Heart left ventricle (tissue), 16 donors: ENCODE data around the gene AP3B2. TPM values are rescaled to one million over a fixed set of nuclear protein-coding genes. Genes with fewer than 3 reads are reported as not detected.

ENCODE experiments used
- ATAC-seq, 4 donors: fragments of 200-7000 bp; cut with Tn5 transposase; one replicate each; pipeline ENCODE4 v1.9.1; 2020 to 2022; ENCODE audit warnings: moderate library complexity in 4 of 4, mild to moderate bottlenecking in 3 of 4, moderate number of reproducible peaks in 1 of 4
- DNase-seq, 5 donors: peaks; one replicate each; pipeline ENCODE4 v3.0.0-alpha.2; 2020
- H3K27ac ChIP-seq, 12 donors: fragments of 200-600 bp; sonication (generic) in 4 of 12; one replicate each; pipeline versions ENCODE4 v1.5.0 to v1.8.0; 2016 to 2022; ENCODE audit warnings: mild to moderate bottlenecking in 2 of 12
- H3K27me3 ChIP-seq, 9 donors: fragments of 200-600 bp; sonication (generic) in 2 of 9; one replicate each; pipeline versions ENCODE4 v1.5.1 to v1.8.0; 2016 to 2022; ENCODE audit warnings: mild to moderate bottlenecking in 3 of 9
- H3K36me3 ChIP-seq, 9 donors: fragments of 200-600 bp; sonication (generic) in 2 of 9; one replicate each; pipeline versions ENCODE4 v1.5.0 to v1.8.0; 2018 to 2022; ENCODE audit warnings: mild to moderate bottlenecking in 2 of 9
- H3K4me1 ChIP-seq, 12 donors: fragments of 200-600 bp; sonication (generic) in 4 of 12; one replicate each; pipeline versions ENCODE4 v1.5.0 to v1.8.0; 2016 to 2022; ENCODE audit warnings: mild to moderate bottlenecking in 3 of 12
- H3K4me3 ChIP-seq, 12 donors: fragments of 200-600 bp; sonication (generic) in 4 of 12; one replicate each; pipeline versions ENCODE4 v1.5.0 to v1.8.0; 2017 to 2022; ENCODE audit warnings: mild to moderate bottlenecking in 9 of 12, moderate library complexity in 4 of 12
- H3K9me3 ChIP-seq, 12 donors: fragments of 200-600 bp; sonication (generic) in 4 of 12; one replicate each; pipeline versions ENCODE4 v1.5.0 to v1.8.0; 2016 to 2022; ENCODE audit warnings: mild to moderate bottlenecking in 1 of 12
- CTCF ChIP-seq, 12 donors: fragments of 200-600 bp; sonication (generic) in 4 of 12; IDR thresholded peaks; one replicate each; pipeline versions ENCODE4 v1.5.0 to v1.8.0; 2018 to 2022; ENCODE audit warnings: antibody characterized with exemption in 12 of 12, mild to moderate bottlenecking in 5 of 12
- POLR2A ChIP-seq, 2 donors: fragments of 450-650 bp; IDR thresholded peaks; one replicate each; pipeline ENCODE4 v1.6.1; 2017; ENCODE audit warnings: antibody characterized with exemption in 2 of 2, mild to moderate bottlenecking in 2 of 2, moderate library complexity in 2 of 2
- WGBS, 4 donors: extraction: QIAGEN DNeasy Blood & Tissue Kit in 2 of 4; methylation state at CpG; one replicate each; pipeline versions ENCODE4 v1.1.5 to v1.1.7; 2013 to 2018; 5-methylcytosine and 5-hydroxymethylcytosine counted together
- intact Hi-C, 10 donors: fragments of 100-400 bp; cut with DNase I; formaldehyde crosslinking; loops; one replicate each; pipeline versions ENCODE4 v1.11.1 to v1.14.2; 2022
- polyA plus RNA-seq, 2 donors: library from polyadenylated mRNA; stranded (reverse); fragments of 200-250 nt; gene quantifications; one replicate each; pipeline ENCODE4 v1.2.3, GENCODE V29; 2013
- total RNA-seq, 9 donors: library from RNA; depleted of rRNA in 2 of 9; stranded (reverse); fragments of >200 nt in 2 of 9; fragmentation: NEBNext Ultra II Directional in 3 of 9; extraction: Animal tissue kit (Norgen Biotek cat#: 25700) in 3 of 9; gene quantifications; one replicate each; pipeline versions ENCODE4 v1.1.0 to v1.2.4, GENCODE V29; 2016 to 2023
- donor health status: ischemic (EF 13 %, LVEDD 7.1; RV severe dilation, severe dysfunction).
- donor health status: healthy with polysubstance abuse.
- donor health status: DM: no; HTN: yes; CAD: no.
- donor health status: DM: no; HTN: no; CAD: no.
- donor health status: ischemic (EF 25% LVEDD 6.9; RV normal size, moderate dysfunction).
- donor health status: ischemic (EF 25% LVEDD 5.7; RV mildly dilated, moderate dysfunction).
- donor health status: healthy.
- donor health status: DM: yes; HTN: yes; CAD: no.
- donor health status: ischemic (EF 35%, LVEDD 5.7; RV mildly dilated, moderate dysfunction).
- donor health status: nonischemic (EF 11% LVEDD 7.7; RV severe dilation, severe dysfunction).
- donor health status: DM: yes; HTN: yes; CAD: no.
- donor health status: PGD.
- donor health status: ischemic (EF 29% LVEDD 5.4; RV normal size, mild dysfunction).
- donor health status: nonischemic (EF 23%, LVEDD 6.1; RV moderate dilation, normal function).

AP3B2 gene
- total and polyA plus RNA-seq, 11 donors = 0.06 to 5.2 (median 0.41) TPM; not detected in 3

DNA sequence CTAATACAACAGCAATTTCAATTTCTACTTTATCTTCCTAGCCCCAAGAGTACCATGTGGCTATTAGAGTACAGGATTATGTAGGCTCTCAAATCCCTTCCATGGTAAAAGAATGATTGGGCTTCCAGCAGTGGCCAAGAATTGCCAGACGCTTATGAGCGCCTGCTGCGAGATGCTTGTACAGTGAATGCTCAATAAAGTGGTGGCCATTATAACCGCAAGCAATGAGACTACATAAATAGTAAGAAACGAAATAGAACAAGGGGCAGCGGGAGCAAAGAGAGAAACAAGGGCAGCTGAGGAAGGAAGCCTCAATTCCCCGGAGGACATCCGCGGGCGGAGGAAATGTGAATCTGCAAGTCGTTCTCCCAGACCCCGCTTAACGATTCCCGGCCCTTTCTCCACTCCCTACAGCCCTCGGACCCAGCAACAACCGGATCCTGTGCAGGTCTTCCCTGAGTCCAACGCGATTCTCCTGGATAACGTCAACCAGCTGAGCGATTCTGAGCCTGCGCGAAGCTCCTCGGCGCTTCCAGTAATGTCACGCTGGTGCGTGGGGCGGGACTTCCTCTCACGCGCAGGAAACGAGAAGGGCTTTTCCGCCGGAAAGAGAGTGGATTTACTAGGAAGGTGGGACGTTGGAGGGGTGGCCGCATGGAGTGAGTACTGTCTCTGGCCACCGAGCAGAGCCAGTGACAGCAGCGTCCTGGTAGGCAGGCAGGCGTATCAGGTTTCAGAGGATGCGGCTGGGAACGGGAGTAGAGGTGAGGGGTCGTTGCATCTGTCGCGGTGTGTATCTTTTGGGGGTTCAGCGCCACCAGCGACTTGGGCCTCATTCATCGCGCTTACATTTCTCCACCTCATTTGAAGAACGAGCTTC lies 40.5 kb upstream of the AP3B2 start:
- H3K27ac ChIP-seq = peak overlapping the region; percentile 27 to 95 (median 90)
- H3K27me3 ChIP-seq = no peaks in the 10 kb centered on the region
- peaks cover 0 to 36% (median 17%) of the 10 kb centered on the region in 12 donors for H3K4me1 ChIP-seq
- peak; percentile 91 to 95 (median 93) for DNase-seq
- H3K4me3 ChIP-seq = peak overlapping the region; percentile 25 to 95 (median 77)
- TF ChIP-seq POLR2A (IDR thresholded peaks at IDR 0.05) (peak in 1 of 2 donors; percentile 82), CTCF (IDR thresholded peaks at IDR 0.05) (no peak)
- no peaks in the 10 kb centered on the region for H3K9me3 ChIP-seq
- ATAC-seq = peak; percentile 97 to 99 (median 99)
- H3K36me3 ChIP-seq = peaks cover 0 to 30% (median 22%) of the 10 kb centered on the region in 9 donors
- intact Hi-C loops = loop anchor here in 6 of 10 donors (2.0 to 10.0 kb wide), 5 partner anchors 55 to 235 kb away; partner anchors contain the start of genes FSD2 (in 5 of the 6), WHAMM (in 5 of the 6), RPS17 (in 2 of the 6) and RAMAC (in 1 of the 6)
- 0 to 1% (median 0%) methylated on average over 43 to 47 of the region's 47 CpGs for WGBS, 4 donors

- H3K4me1 ChIP-seq = peaks cover 0 to 31% (median 17%) of the 10 kb centered on the region in 12 donors
- no peak for ATAC-seq
- TF ChIP-seq CTCF (IDR thresholded peaks at IDR 0.05) (no peak), POLR2A (IDR thresholded peaks at IDR 0.05) (no peak)
- H3K9me3 ChIP-seq = no peaks in the 10 kb centered on the region
- peaks cover 0 to 12% (median 9%) of the 10 kb centered on the region in 9 donors for H3K36me3 ChIP-seq
- H3K4me3 ChIP-seq = no peak overlapping the region
- DNase-seq = no peak
- H3K27ac ChIP-seq = no peak overlapping the region
- intact Hi-C loops = no loop called here
- no peaks in the 10 kb centered on the region for H3K27me3 ChIP-seq
Observed at GRCh38 chr15:82748315-82748714, 38.6 kb upstream of the AP3B2 start.

- 81 to 97% (median 94%) methylated on average over 1 of the region's 1 CpG for WGBS, 4 donors
- Histone ChIP-seq H3K9me3 (no peaks in the 10 kb centered on the region), H3K27ac (no peak overlapping the region), H3K4me1 (no peaks in the 10 kb centered on the region), H3K4me3 (no peak overlapping the region), H3K36me3 (no peaks in the 10 kb centered on the region), H3K27me3 (no peaks in the 10 kb centered on the region)
- no peak for ATAC-seq
- DNase-seq = no peak
- intact Hi-C loops = no loop called here
- TF ChIP-seq POLR2A (IDR thresholded peaks at IDR 0.05) = no peak
- TF ChIP-seq CTCF (IDR thresholded peaks at IDR 0.05) = no peak
Observed at GRCh38 chr15:82743810-82744209, 34.1 kb upstream of the AP3B2 start.

DNA sequence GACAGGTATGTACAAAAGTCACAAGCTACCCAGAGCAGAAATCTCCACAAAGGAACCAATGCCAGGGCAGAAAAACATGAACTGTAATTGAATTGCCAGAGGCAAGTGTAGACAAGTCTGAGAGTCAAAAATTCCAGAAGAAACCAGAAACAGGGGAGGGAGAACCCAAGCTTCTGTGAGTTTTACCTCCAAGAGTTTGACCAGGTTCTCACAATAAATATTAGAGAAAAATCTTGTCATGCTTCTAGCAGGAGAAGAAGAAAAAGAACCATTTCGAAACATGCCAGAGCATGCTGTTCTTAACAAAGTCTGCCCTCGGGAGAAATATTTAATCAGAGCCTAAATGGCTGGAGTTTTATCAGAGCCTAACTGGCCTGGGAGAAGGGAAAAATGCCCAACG lies 32.5 kb upstream of the AP3B2 start:
- no peaks in the 10 kb centered on the region for H3K4me1 ChIP-seq
- H3K9me3 ChIP-seq = no peaks in the 10 kb centered on the region
- peaks cover 0 to 6% (median 0%) of the 10 kb centered on the region in 9 donors for H3K36me3 ChIP-seq
- intact Hi-C loops = no loop called here
- no peak for ATAC-seq
- TF ChIP-seq CTCF (IDR thresholded peaks at IDR 0.05) = no peak
- H3K27ac ChIP-seq = no peak overlapping the region
- H3K27me3 ChIP-seq = no peaks in the 10 kb centered on the region
- H3K4me3 ChIP-seq = no peak overlapping the region
- DNase-seq = no peak
- 86 to 93% (median 91%) methylated on average over 3 of the region's 3 CpGs for WGBS, 4 donors
